DOHH2 (cell line): ENCODE data around the gene ASPSCR1.

Experiments used
- CTCF ChIP-seq: fragments of 200-600 bp; sonication (generic); IDR thresholded peaks from one replicate; pipeline ENCODE4 v1.5.1; 2014; ENCODE audit warnings: antibody characterized with exemption, mild to moderate bottlenecking, low read depth, low read length; ENCODE audit not compliant: poor library complexity, severe bottlenecking
- EZH2phosphoT487 ChIP-seq: fragments of 200-600 bp; sonication (generic); IDR thresholded peaks from 2 replicates; pipeline ENCODE4 v1.6.1; 2017; ENCODE audit warnings: borderline replicate concordance, mild to moderate bottlenecking, antibody characterized with exemption, low read length, moderate library complexity, mixed read lengths

GRCh38 chr17:81984773-81985410 is 7.5 kb downstream of the ASPSCR1 start:
- TF ChIP-seq CTCF (no peak), EZH2phosphoT487 (no peak)
